ENCODE data around the gene ERP44. TPM values are rescaled to one million over a fixed set of nuclear protein-coding genes. Genes with fewer than 3 reads are reported as not detected.
A peak's percentile ranks its signal among the peaks of the same experiment; 100 is the strongest.

The ERP44 gene
- total and polyA plus RNA-seq, 2 donors (not counting 3 experiments of a cell fraction or from before 2014, with no cell fraction given) = 9.9 to 21.4 TPM

DNA sequence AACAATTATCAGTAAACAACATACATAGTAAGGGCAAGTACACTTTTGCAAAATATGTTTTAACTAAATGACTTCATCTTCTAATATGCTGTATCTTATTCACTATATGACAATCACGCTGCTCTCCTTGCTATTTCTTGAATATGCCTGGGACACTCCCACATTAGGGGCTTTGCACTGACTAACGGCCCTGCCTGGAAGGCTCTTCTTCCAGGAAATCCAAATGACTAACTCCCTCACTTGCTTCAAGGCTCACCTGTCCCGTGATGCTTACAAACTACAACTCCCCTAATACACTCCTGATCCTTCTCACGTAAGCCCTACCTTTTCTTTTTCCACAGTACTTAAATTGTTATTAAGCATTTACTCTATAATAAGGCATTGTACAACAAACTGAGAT is 10.6 kb downstream of the ERP44 start:
- H3K27ac ChIP-seq (ENCODE audit: insufficient read depth, low read depth, low read length) = no peak overlapping the region
- H3K9me1 ChIP-seq (replicated peaks; ENCODE audit: control insufficient read depth, extremely low read depth, insufficient read depth, low read length) = peaks cover 2% of the 10 kb centered on the region
- peaks cover 49% of the 10 kb centered on the region for H3K79me2 ChIP-seq (ENCODE audit: control insufficient read depth, insufficient read depth, low read length)
- FAIRE-seq (no peak), DNase-seq (ENCODE audit: low read depth, low spot score) (peak; percentile 37)
- H3K36me3 ChIP-seq (ENCODE audit: control insufficient read depth in 2 of 2, extremely low read depth in 1 of 2, insufficient read depth in 2 of 2, low read length in 2 of 2) = no peaks in the 10 kb centered on the region
- ChIA-PET POLR2A (no interaction called here), CTCF (no interaction called here)
- no peaks in the 10 kb centered on the region for H3K9me3 ChIP-seq (replicated peaks; ENCODE audit: control insufficient read depth, insufficient read depth, low read length)
- H3K27me3 ChIP-seq (ENCODE audit: control insufficient read depth in 2 of 2, insufficient read depth in 2 of 2, low read length in 2 of 2) = no peaks in the 10 kb centered on the region
- dilution Hi-C loops (cut with MboI; ENCODE audit: extremely low pct_ligation_motif_present, low sequenced_read_pairs) (no loop called here), intact Hi-C loops (cut with micrococcal nuclease) (loop anchor here (5.0 kb wide), 1 partner anchor 499 kb away; no protein-coding TSS in a partner anchor)
- TF ChIP-seq FOS (IDR thresholded peaks at IDR 0.05; ENCODE audit: borderline replicate concordance, insufficient read depth, low read length) (no peak), MYC (IDR thresholded peaks at IDR 0.05; ENCODE audit: low read depth, low read length) (no peak), EZH2 (IDR thresholded peaks at IDR 0.05; ENCODE audit: borderline replicate concordance, low read depth, low read length, severe bottlenecking) (no peak), GATA2 (IDR thresholded peaks at IDR 0.05; ENCODE audit: insufficient read depth, insufficient read length, low read depth, low read length) (no peak), POLR2AphosphoS5 (IDR thresholded peaks at IDR 0.05; ENCODE audit: insufficient read depth, low read depth, low read length) (no peak), JUN (IDR thresholded peaks at IDR 0.05; ENCODE audit: borderline replicate concordance, insufficient read depth, insufficient read length, low read depth) (no peak), POLR2A (IDR thresholded peaks at IDR 0.05; ENCODE audit: low read depth, low read length) (no peak)
- TF ChIP-seq, protein P1, sequence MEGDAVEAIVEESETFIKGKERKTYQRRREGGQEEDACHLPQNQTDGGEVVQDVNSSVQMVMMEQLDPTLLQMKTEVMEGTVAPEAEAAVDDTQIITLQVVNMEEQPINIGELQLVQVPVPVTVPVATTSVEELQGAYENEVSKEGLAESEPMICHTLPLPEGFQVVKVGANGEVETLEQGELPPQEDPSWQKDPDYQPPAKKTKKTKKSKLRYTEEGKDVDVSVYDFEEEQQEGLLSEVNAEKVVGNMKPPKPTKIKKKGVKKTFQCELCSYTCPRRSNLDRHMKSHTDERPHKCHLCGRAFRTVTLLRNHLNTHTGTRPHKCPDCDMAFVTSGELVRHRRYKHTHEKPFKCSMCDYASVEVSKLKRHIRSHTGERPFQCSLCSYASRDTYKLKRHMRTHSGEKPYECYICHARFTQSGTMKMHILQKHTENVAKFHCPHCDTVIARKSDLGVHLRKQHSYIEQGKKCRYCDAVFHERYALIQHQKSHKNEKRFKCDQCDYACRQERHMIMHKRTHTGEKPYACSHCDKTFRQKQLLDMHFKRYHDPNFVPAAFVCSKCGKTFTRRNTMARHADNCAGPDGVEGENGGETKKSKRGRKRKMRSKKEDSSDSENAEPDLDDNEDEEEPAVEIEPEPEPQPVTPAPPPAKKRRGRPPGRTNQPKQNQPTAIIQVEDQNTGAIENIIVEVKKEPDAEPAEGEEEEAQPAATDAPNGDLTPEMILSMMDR (IDR thresholded peaks at IDR 0.05; ENCODE audit: extremely low read depth in 1 of 2, insufficient read depth in 1 of 2, low read depth in 1 of 2, low read length in 2 of 2) = no peak
- TF ChIP-seq, protein P2, sequence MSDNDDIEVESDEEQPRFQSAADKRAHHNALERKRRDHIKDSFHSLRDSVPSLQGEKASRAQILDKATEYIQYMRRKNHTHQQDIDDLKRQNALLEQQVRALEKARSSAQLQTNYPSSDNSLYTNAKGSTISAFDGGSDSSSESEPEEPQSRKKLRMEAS (IDR thresholded peaks at IDR 0.05; ENCODE audit: insufficient read depth, insufficient read length) = no peak
- peaks cover 38% of the 10 kb centered on the region for H3K4me1 ChIP-seq (ENCODE audit: control insufficient read depth, extremely low read depth, insufficient read depth, low read length)
- H3K4me2 ChIP-seq (ENCODE audit: insufficient read depth, low read length) = peak overlapping the region; percentile 95
- H2AFZ ChIP-seq (ENCODE audit: low read depth, low read length) = no peak overlapping the region
- no TSS peak for BruUV-seq (replicated peaks)
- peaks cover 26% of the 10 kb centered on the region for H4K20me1 ChIP-seq (replicated peaks; ENCODE audit: control insufficient read depth, extremely low read depth, insufficient read depth, low read length)
- H3K4me3 ChIP-seq (replicated peaks in 1 of 3; ENCODE audit: insufficient read depth in 1 of 3, low read depth in 1 of 3, low read length in 3 of 3) = peak overlapping the region in 1 of 3 experiments; percentile 52
- peak overlapping the region; percentile 39 for H3K9ac ChIP-seq (replicated peaks; ENCODE audit: extremely low read depth, insufficient read depth, low read length)

Measured in endothelial cell of umbilical vein (primary cell).